ENCODE measurements around the gene C19orf47. TPM values are rescaled to one million over a fixed set of nuclear protein-coding genes. Genes with fewer than 3 reads are reported as not detected.

Gene C19orf47
- total RNA-seq (2022; extraction: Qiagen RNA extraction), result 24.8 to 33.9 TPM (median 32.3 TPM) in 5 replicates

GRCh38 chr19:40348125-40348913 is at the start of gene C19orf47, which contains the start of gene PLD3:
Gene C19orf47, minus strand, starts transcription at chr19:40348397. Its CDS starts 6,540 bp downstream, at chr19:40341857.
Gene PLD3, plus strand, starts transcription at chr19:40348695. Its CDS starts 17,789 bp downstream, at chr19:40366484.

GRCh38 chr19:40390084-40390742 is 42.0 kb upstream of the C19orf47 start, which contains the start of gene HIPK4:
Gene HIPK4, minus strand, starts transcription at chr19:40390181. Its CDS starts 279 bp downstream, at chr19:40389902.

GRCh38 chr19:40284501-40285352 is 63.5 kb downstream of the C19orf47 start, which contains the start of gene AKT2:
Gene AKT2, minus strand, starts transcription at chr19:40285345. Its CDS starts 20,078 bp downstream, at chr19:40265267.

Other genes with a start within 250 kb of the C19orf47 start
- 13.0 to 19.8 TPM (median 17.8 TPM) in 5 replicates for gene MAP3K10, start 157.0 kb downstream of the C19orf47 start, total RNA-seq (2022; extraction: Qiagen RNA extraction)
- 0.14 to 1.1 TPM (median 0.69 TPM) in 5 replicates for gene TTC9B, start 130.0 kb downstream of the C19orf47 start, total RNA-seq (2022; extraction: Qiagen RNA extraction)
- gene CCNP, start 121.7 kb downstream of the C19orf47 start, total RNA-seq (2022; extraction: Qiagen RNA extraction), result 0.11 to 0.28 TPM (median 0.21 TPM) in 5 replicates
- gene AKT2, start 63.1 kb downstream of the C19orf47 start, total RNA-seq (2022; extraction: Qiagen RNA extraction), result 117 to 188 TPM (median 175 TPM) in 5 replicates
- gene PLD3, start 298 bp upstream of the C19orf47 start, total RNA-seq (2022; extraction: Qiagen RNA extraction), result 262 to 280 TPM (median 268 TPM) in 5 replicates
- gene HIPK4, start 41.8 kb upstream of the C19orf47 start, total RNA-seq (2022; extraction: Qiagen RNA extraction), result 0.17 to 0.29 TPM (median 0.27 TPM) in 5 replicates
- gene PRX, start 65.0 kb upstream of the C19orf47 start, total RNA-seq (2022; extraction: Qiagen RNA extraction), result 1.2 to 1.9 TPM (median 1.4 TPM) in 5 replicates
- gene SERTAD1, start 77.6 kb upstream of the C19orf47 start, total RNA-seq (2022; extraction: Qiagen RNA extraction), result 23.5 to 43.8 TPM (median 32.1 TPM) in 5 replicates
- 39.0 to 48.0 TPM (median 43.7 TPM) in 5 replicates for gene SERTAD3, start 95.9 kb upstream of the C19orf47 start, total RNA-seq (2022; extraction: Qiagen RNA extraction)
- 238 to 368 TPM (median 325 TPM) in 5 replicates for gene BLVRB, start 117.3 kb upstream of the C19orf47 start, total RNA-seq (2022; extraction: Qiagen RNA extraction)
- gene SPTBN4, start 118.6 kb upstream of the C19orf47 start, total RNA-seq (2022; extraction: Qiagen RNA extraction), result 0.67 to 1.1 TPM (median 0.69 TPM) in 5 replicates
- 102 to 155 TPM (median 145 TPM) in 5 replicates for gene SHKBP1, start 228.5 kb upstream of the C19orf47 start, total RNA-seq (2022; extraction: Qiagen RNA extraction)

Data from A549 treated with CORT108297 at 1 μM for 4 hours (cell line).